Astrocyte (in vitro differentiated cells and primary cell): ENCODE data around the gene LGALS3BP. TPM values are rescaled to one million over a fixed set of nuclear protein-coding genes. Genes with fewer than 3 reads are reported as not detected.

ENCODE experiments used
- DNase-seq: peaks from one replicate; pipeline ENCODE4 v3.0.0-alpha.2; 2010; ENCODE audit warnings: low read depth
- FAIRE-seq: peaks from 2 replicates; lab custom pipeline; 2011; peaks lifted over from hg19 to GRCh38; lab: Jason Lieb, UNC
- H2AFZ ChIP-seq: 2 replicates; pipeline ENCODE4 v1.6.0; 2012; ENCODE audit warnings: low read depth, low read length, inconsistent platforms
- H3K27ac ChIP-seq: 2 replicates; pipeline ENCODE4 v1.5.1; 2011; ENCODE audit warnings: low read depth, low read length, inconsistent platforms
- H3K27me3 ChIP-seq: 2 replicates; pipeline ENCODE4 v1.6.0; 2011; ENCODE audit warnings: low read length, inconsistent platforms; ENCODE audit not compliant: insufficient read depth
- H3K36me3 ChIP-seq: 2 replicates; pipeline ENCODE4 v1.5.1; 2011; ENCODE audit warnings: low read length, inconsistent platforms; ENCODE audit not compliant: insufficient read depth
- H3K4me1 ChIP-seq: 2 replicates; pipeline ENCODE4 v1.5.1; 2011; ENCODE audit warnings: low read length, inconsistent platforms; ENCODE audit not compliant: insufficient read depth
- H3K4me2 ChIP-seq: 2 replicates; pipeline ENCODE4 v1.6.0; 2012; ENCODE audit warnings: low read length, inconsistent platforms
- H3K4me3 ChIP-seq: 2 replicates; pipeline ENCODE4 v1.5.1; 2011; ENCODE audit warnings: low read depth, mild to moderate bottlenecking, low read length, inconsistent platforms; ENCODE audit not compliant: insufficient read depth
- H3K79me2 ChIP-seq: 2 replicates; pipeline ENCODE4 v1.6.0; 2012; ENCODE audit warnings: mild to moderate bottlenecking, low read length, inconsistent platforms; ENCODE audit not compliant: insufficient read depth
- H3K9ac ChIP-seq: 2 replicates; pipeline ENCODE4 v1.6.0; 2012; ENCODE audit warnings: mild to moderate bottlenecking, low read length, inconsistent platforms
- H3K9me3 ChIP-seq: 2 replicates; pipeline ENCODE4 v1.5.1; 2012; ENCODE audit warnings: low read depth, mild to moderate bottlenecking, low read length, inconsistent platforms; ENCODE audit not compliant: insufficient read depth
- H4K20me1 ChIP-seq: 2 replicates; pipeline ENCODE4 v1.6.0; 2012; ENCODE audit warnings: low read length, inconsistent platforms; ENCODE audit not compliant: insufficient read depth
- H3K27ac Mint-ChIP-seq: one replicate; pipeline ENCODE4 v1.8.0; 2021; ENCODE audit warnings: mild to moderate bottlenecking, mixed read lengths; ENCODE audit not compliant: unreplicated experiment
- H3K27me3 Mint-ChIP-seq: one replicate; pipeline ENCODE4 v1.8.0; 2021; ENCODE audit warnings: low read depth, mixed read lengths; ENCODE audit not compliant: unreplicated experiment
- H3K36me3 Mint-ChIP-seq: one replicate; pipeline ENCODE4 v1.8.0; 2021; ENCODE audit warnings: low read depth, mixed read lengths; ENCODE audit not compliant: unreplicated experiment
- H3K4me1 Mint-ChIP-seq: one replicate; pipeline ENCODE4 v1.8.0; 2021; ENCODE audit warnings: low read depth, mixed read lengths; ENCODE audit not compliant: unreplicated experiment
- H3K4me3 Mint-ChIP-seq: one replicate; pipeline ENCODE4 v1.8.0; 2021; ENCODE audit warnings: mild to moderate bottlenecking, moderate library complexity, mixed read lengths; ENCODE audit not compliant: unreplicated experiment
- H3K9me3 Mint-ChIP-seq: one replicate; pipeline ENCODE4 v1.8.0; 2021; ENCODE audit warnings: mild to moderate bottlenecking, mixed read lengths; ENCODE audit not compliant: unreplicated experiment
- CTCF ChIP-seq: IDR thresholded peaks from 2 replicates; pipeline ENCODE4 v1.5.1; 2011; ENCODE audit warnings: low read depth, mild to moderate bottlenecking, inconsistent platforms, low read length, moderate library complexity; ENCODE audit not compliant: insufficient read depth
- EZH2 ChIP-seq: IDR thresholded peaks from 2 replicates; pipeline ENCODE4 v1.6.1; 2012; ENCODE audit warnings: mild to moderate bottlenecking, low read length, inconsistent platforms; ENCODE audit not compliant: insufficient read depth
- total RNA-seq: library from RNA; stranded (reverse); gene quantifications from 2 replicates; pipeline ENCODE4 v1.2.1, GENCODE V29; 2021

Gene LGALS3BP
- total RNA-seq, 1 donor from 2014 or later, result 495 TPM

- Mint-ChIP-seq H3K9me3 (no peaks in the 10 kb centered on the region), H3K27ac (no peak overlapping the region), H3K27me3 (no peaks in the 10 kb centered on the region), H3K36me3 (peaks cover 11% of the 10 kb centered on the region), H3K4me1 (peaks cover 19% of the 10 kb centered on the region), H3K4me3 (no peak overlapping the region)
- TF ChIP-seq EZH2, result no peak
- no peak for TF ChIP-seq CTCF
- H3K4me1 ChIP-seq, result peaks cover 45% of the 10 kb centered on the region
- H3K27me3 ChIP-seq, result no peaks in the 10 kb centered on the region
- DNase-seq (no peak), FAIRE-seq (no peak)
- peak overlapping the region; percentile 26 for H3K9ac ChIP-seq
- no peak overlapping the region for H2AFZ ChIP-seq
- H3K9me3 ChIP-seq, result no peaks in the 10 kb centered on the region
- H3K4me3 ChIP-seq, result no peak overlapping the region
- no peaks in the 10 kb centered on the region for H3K36me3 ChIP-seq
- H4K20me1 ChIP-seq, result peaks cover 74% of the 10 kb centered on the region
- peak overlapping the region; percentile 100 for H3K4me2 ChIP-seq
- peaks cover 80% of the 10 kb centered on the region for H3K79me2 ChIP-seq
- H3K27ac ChIP-seq, result no peak overlapping the region
Observed at GRCh38 chr17:78921437-78921971, 58.2 kb downstream of the LGALS3BP start.

Other genes with a start within 250 kb of the LGALS3BP start
- gene CYTH1, start 197.7 kb downstream of the LGALS3BP start, total RNA-seq, result 22.4 and 25.0 TPM in 2 replicates
- 48.1 and 51.0 TPM in 2 replicates for gene USP36, start 139.1 kb downstream of the LGALS3BP start, total RNA-seq
- gene CEP295NL, start 76.7 kb downstream of the LGALS3BP start, total RNA-seq, result 1.3 and 1.6 TPM in 2 replicates
- gene TIMP2, start 54.5 kb downstream of the LGALS3BP start, total RNA-seq, result 184 and 187 TPM in 2 replicates
- gene CANT1, start 29.8 kb upstream of the LGALS3BP start, total RNA-seq, result 71.3 and 72.1 TPM in 2 replicates
- gene C1QTNF1, start 44.2 kb upstream of the LGALS3BP start, total RNA-seq, result 1.8 and 2.2 TPM in 2 replicates
- gene ENGASE, start 94.9 kb upstream of the LGALS3BP start, total RNA-seq, result 11.5 and 11.6 TPM in 2 replicates